GM12874 (cell line): ENCODE data around the gene SLC26A1.

Experiments
- CTCF ChIP-seq: IDR thresholded peaks from 2 replicates; pipeline ENCODE4 v1.5.1; 2011; ENCODE audit warnings: low read depth, mild to moderate bottlenecking, control low read depth, low read length, moderate library complexity; ENCODE audit not compliant: insufficient read depth

SLC26A1 gene

GRCh38 chr4:963276-964225 lies 29.7 kb downstream of the SLC26A1 start:
- TF ChIP-seq CTCF, result no peak

DNA sequence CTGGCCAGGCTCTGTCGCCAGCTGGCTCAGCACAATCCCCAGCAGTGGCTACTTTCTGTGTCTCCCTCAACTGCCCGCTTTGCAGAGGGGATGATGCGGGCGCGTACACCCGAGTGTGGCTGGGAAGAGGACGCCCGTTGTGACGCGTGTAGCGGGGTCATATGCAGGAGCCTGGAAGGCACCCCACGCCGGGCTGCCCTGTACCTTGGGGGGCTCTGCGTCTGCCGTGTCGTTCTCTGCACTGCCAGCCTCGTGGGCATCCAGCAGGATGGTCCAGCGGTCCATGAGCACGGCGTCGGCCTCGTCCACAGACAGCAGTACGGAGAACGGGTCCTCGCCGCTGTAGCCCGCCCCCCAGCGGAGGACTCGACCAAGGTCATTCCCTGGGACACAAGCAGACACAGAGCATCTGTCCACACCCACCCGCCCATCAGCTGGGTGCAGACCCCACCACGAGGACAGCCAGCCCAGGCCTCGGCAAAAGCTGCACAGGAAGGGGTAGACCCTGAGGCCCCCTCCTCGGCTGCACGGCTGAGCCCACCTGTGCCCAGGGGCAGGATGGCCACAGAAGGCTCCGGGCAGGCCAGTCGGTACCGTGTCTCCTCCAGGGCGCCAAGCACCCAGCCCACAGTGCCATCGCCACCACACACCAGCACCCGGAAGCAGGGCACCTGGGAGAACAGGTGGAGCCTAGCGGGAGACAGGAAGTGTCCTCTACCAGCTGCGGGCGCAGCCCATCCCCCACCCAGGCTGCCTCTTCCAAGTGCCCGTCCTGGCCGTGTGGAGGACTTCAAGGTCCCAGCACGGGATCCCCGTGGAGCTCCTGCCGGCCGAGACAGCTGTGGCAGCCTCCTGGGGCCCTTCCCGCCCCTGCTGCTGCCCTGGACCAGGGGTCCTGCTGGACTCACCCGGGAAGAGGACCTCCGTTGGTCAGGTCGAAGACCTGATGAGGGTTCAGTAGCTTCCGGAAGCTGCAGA lies 30.7 kb downstream of the SLC26A1 start:
- TF ChIP-seq CTCF, result no peak

DNA sequence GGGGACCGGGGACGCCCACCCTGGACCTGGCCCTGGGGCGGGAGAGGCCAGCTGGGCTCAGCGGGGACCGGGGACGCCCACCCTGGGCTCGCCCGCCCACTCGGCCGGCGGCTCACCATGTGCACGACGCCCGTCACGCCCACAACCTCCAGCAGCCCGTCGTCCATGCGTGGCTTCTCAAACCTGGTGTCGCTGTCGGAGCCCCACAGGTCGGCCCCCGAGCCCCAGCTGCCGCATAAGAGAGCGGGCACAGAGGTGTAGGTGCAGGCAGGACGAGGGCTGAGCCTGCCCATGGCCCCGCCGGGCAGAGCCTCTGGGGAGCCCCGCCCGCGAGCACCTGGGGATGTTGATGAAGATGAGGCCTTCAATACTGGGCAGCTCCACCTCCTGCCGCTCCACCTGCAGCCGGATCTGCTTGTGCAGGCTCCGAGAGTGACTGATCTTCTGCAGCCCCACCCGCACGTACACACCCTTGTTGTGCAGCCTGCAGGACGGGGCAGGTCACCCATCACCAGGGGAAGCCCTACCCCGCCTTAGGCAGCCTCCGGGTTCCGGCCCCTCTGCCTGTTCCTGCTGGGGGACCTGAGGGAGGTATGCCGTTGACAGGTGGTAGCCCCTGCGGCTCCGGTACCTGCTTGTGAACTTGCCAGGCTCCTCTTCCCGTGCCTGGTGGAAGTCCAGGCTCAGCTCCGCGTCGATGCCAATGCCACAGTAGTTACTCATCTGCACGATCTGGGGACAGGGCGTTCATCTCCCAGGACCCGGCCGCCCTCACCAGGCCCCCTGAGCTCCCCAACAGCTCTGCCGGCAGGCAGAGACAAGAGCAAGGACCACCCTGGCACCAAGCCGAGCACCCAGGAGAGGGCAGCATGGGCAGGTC lies 31.6 kb downstream of the SLC26A1 start:
- no peak for TF ChIP-seq CTCF

DNA sequence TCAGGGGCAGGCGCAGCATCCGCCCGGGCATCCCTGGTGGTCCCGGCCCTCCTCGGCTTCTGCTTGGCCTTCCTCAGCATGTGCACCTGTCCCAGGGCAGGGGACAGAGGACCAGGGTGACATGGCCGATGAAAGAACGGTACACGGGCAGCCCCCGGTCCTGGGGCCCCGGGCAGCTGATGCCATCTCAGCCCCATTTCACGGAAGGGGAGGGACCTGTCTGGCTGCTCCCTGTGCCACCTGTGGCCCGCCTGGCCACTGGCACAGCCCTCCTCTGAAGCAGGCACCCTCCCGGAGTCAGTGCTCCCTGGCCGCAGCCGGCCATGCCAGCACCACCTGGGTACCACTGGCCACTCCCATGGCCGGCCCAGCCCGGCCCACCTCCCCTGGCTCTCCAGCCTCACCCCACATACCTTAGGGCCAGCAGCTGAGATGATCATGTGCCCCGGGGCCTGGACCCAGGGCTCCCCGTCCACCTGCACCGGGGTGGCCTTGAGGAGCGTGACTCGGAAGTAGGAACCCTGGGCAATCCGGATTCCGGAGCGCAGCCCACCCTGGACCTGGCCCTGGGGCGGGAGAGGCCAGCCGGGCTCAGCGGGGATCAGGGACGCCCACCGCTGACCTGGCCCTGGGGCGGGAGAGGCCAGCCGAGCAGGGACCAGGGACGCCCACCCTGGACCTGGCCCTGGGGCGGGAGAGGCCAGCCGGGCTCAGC lies 32.4 kb downstream of the SLC26A1 start:
- TF ChIP-seq CTCF, result no peak

- no peak for TF ChIP-seq CTCF
Measured at GRCh38 chr4:960140-960635, 33.0 kb downstream of the SLC26A1 start.

GRCh38 chr4:959338-960139 lies 33.7 kb downstream of the SLC26A1 start:
- TF ChIP-seq CTCF, result no peak
